HG03342 (cell line): ENCODE results near the gene HOXB1.
"Not testable (repeated sequence)": the region's sequence is repeated elsewhere in the genome, so short reads cannot be mapped to it uniquely, and the experiment has no call there.

Experiments
- ATAC-seq: cut with Tn5 transposase; IDR thresholded peaks from one replicate; pipeline ENCODE4 v1.9.1; 2021; ENCODE audit warnings: mild to moderate bottlenecking, moderate library complexity; ENCODE audit not compliant: unreplicated experiment

HOXB1 gene

DNA sequence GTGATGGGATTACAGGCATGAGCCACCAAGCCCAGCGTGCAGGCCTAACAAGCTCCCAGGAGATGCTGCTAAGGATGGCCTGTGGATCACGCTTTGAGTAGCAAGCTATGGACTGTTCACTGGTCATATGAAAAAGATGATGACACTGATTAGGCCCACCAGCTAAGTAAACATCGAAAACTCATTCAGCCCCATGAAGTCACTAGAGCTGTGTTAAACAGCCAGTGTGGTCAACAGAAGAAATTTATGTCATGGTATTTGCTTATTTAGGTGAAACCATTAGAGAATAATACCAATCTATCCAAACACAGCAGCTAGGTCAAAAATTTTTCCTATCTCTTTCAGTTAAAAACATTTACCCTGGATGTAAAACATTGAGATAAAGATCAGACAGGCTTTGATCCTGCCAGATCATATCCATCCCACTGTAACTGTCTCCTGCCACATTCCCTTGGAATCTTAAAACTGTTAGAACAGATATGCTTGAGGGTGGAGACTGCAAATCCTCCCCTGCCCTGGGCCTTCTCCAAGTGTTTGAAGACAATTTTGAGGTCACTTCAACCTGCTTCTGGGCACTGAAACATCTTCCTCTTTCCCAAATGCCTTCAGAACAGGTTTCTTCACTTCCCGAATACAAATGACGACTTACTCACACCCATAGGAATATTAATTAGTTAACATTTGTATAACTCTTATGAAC, 30.9 kb downstream of the HOXB1 start:
- no peak for ATAC-seq

DNA sequence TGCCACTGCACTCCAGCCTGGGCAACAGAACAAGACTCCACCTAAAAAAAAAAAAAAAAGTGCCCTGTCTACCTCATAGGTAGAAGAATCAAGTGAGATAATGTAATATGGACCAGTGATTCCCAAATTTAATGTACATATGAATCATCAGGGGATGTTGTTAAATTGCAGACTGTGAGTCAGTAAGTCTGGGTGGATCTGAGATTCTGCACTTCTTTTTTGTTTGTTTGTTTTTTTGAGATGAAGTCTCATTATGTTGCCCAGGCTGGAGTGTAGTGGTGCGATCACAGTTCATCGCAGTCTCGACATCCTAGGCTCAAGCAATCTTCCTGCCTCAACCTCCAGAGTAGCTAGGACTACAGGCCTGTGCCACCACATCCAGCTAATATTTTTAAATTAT, 31.6 kb downstream of the HOXB1 start:
- no peak for ATAC-seq

DNA sequence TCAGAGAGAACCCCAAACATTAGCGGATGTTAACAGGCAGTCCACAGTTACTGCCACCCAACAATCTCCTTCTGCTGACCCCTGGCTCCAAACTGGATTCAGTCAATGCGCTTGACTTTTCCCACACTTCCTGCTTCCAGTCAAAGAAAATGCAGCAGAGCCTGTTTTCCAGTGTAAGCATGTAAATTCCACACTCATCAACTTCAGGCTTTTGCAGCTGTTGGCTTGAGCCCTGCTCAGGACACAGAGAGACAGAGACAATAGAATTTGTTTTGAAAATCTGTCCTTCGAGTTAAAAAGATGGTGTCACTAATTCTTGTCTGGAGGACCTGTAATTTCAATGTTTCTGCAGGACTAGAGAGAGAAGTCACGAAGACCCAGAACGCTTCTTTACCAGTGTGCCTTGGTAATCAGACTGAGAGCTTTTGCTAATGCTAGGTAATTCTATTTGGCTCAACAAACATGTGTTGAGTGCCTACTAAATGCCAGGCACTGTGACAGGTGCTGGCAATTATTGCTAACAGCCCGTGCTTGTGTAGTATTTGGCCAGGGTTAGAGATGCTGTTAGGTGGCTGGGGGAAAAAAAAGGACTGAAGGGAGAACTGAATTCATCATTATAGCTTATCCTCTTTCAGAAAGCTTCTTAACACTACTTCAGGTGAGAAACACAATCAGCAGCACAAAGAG, 32.5 kb downstream of the HOXB1 start:
- no peak for ATAC-seq

DNA sequence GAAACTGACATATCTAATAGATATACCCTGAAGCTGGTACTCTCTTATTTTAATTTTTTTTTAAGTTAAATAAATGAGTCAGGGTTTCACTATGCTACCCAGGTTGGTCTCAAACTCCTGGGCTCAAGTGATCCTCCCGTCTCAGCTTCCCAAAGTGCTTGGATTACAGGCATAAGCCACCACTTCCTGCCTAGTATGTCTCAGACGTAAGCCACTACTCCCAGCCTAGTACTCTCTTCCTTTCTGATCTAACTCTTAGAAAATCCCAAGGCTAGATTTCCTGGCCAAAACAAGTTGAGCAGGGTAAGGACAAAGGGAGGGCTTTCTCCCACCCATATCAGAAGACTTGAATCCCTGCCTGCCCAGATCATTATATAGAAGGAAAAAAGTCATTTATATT, 33.7 kb downstream of the HOXB1 start:
- ATAC-seq = no peak

DNA sequence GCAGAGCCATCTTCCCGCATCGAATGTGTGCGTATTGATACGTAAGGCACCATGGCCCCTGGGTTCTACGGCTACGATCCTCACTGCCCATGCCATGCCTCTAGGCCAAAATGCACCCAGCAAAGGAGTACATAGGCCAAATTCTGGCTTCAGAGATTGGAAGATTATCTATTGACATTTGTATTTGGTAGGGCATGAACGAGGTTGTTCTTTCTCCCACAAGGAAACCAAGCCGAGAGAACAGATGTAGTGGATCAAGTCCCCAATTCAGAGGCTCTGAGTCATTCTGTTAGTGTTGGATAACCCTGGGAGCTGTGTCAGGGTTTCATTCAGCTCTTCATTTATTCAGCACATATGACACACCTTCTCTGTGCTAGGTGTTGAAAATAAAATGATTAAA, 36.5 kb downstream of the HOXB1 start:
- no peak for ATAC-seq

DNA sequence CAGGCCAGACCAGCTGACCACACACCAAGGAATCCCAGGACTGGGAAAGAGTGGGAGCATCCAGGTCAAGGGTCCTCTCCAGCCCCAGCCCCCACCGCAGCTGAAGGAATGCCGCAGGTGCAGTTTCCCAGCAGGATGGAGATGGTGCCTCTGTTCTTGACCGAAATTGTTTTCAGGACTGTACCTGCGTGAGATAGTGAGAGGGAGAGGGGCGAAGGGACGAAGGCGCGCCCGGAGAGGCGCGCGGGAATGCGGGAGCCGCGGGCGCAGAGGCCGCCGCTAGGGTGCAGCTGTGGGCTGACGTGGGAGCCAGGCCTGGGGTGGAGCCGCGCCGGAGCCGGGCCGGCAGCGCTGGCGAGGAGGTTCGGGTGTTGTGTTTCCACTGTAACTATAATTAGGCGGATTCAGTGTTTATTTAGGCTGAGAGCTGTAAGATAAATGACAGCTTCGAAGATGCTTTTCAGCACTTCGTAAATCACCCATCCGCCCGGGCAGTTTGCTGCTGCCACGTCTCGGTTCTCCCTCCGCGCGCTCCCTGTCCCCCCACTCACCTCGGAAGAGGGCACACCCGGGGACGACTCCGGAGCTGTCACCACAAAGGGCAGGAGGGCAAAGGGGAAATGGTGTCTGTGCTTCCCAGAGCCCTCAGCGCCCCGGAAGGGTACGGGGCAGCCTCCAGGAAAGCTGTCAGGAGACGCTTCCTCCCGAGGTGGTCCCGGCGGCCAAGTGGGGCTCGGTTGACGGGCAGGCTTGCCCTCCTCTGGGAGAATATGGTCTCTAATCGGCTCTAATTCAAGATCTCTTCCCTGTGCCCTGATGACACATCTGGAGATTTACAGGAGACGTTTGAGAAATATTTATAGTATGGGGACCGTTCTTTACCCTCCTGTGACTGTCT, 38.2 kb downstream of the HOXB1 start:
- peak; percentile 74 for ATAC-seq

DNA sequence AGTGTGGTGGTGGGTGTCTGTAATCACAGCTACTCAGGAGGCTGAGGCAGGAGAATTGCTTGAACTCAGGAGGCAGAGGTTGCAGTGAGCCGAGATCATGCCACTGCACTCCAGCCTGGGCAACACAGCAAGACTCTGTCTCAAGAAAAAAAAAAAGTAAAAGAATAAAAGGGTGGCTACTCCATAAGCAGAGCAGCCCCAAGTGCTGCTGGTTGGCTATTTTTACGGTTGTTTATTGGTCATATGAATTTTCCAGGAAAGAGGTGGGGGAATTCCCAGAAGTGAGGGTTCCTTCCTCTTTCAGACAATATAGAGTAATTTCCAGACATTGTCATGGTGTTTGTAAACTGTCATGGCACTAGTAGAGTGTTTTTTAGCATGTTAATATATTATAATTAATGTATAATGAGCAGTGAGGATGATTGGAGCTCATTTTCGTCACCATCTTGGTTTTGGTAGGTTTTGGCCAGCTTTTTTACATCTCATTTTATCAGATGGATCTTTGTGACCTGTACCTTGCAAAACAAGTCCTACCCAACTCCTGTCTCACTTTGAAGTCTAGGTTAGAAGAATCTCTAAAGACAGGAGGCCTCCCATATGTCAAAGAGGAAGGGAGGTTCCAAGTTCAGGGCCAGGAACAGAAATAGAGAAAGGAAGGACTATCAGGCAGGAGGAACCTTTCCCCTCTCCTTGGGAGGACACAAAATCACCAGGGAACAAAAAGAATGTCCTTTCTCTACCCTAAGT, 39.1 kb downstream of the HOXB1 start:
- ATAC-seq = no peak

DNA sequence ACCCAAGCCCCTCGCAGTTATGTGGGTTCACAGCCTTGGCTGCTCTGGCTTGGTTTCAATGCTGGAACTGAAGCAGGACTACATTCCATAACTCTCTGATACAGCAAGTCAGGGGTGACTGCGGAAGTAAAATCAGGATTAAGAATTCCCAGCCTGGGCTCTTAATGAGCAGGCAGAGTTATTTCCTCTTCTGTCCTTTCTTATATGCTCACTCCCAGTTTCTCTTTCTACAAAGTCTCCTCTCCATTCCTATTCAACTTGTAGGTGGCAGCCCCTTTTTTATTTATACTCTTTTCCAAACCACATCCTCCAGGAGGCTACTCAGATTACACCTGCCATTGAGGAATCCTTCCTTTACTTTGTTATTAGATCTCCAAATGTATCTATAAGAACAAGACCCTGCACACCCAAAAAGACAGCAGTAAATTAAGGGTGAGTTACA, 40.3 kb downstream of the HOXB1 start:
- ATAC-seq = no peak

DNA sequence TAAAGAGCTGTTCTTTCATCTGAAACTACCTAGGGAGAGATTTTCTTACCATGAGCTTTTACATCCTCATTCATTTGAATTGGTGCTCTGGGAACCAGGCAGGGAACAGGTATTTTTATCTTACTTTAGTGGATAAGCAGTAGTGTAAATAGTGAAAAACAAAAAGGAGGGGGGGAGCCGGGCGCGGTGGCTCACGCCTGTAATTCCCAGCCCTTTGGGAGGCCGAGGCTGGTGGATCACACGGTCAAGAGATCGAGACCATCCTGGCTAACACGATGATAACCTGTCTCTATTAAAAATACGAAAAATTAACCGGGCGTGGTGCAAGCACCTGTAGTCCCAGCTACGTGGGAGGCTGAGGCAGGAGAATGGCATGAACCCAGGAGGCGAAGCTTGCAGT, 41.0 kb downstream of the HOXB1 start:
- no peak for ATAC-seq

DNA sequence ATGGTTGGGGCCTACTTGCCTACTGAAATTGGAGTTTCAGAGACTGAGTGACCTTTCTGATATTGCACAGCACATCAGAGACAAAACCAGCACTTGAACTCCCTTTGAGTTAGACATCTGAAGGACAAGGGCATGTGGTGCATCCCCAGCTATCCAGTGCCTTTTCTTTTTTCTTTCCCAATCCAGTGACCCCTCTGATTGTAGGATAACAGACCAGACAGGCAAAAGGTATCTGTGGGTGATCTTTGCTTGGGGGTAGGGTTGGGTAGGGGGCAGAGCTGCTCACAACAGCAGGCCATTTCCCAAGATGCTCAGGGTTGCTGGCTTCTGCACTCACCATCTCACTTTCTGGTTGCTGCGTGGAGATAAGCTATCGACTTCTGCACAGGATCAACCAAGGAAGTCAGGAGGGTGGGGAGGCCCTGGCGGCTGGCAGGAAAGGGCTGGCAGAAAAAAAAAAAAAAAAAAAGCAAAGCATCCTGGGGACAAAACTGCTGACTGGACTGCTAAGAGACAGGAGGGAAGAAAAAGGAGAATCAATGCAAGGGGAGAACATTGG, 42.2 kb downstream of the HOXB1 start:
- no peak for ATAC-seq

DNA sequence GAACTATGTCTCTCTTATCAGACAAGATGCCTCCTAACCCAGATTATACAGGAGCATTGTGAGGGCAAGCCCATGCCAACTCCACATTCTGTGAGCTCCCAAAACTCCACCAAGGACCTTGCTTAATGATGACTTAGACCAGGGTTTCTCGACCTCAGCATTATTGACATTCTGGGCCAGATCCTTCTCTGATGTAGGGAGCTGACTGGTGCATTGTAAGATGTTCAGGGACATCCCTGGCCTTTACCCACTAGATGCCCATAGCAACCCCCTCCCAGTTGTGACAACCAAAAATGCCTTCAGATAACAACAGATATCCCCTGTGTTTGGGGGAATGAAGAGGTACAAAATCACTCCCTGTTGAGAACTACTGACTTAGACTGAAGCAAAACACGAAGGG, 43.6 kb downstream of the HOXB1 start:
- ATAC-seq = no peak

DNA sequence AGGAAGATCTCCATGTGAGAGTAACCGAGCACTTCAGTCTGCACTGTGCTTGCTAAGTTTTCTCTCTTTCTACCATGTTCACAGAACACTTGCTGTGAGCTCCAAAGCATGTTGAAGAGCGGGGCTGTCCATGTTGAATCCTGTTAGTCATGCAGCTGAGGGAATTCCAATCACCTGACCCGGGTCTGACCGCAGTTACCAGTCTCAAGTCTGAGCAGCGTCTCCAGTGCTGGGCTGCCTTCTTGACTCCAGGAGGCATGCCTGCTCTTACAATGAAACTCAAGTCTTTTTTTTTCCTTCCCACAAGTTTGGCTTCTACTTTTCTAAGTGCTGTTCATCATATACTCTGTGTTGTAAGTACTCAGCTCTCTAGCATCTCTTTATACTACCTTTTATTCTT, 44.3 kb downstream of the HOXB1 start:
- no peak for ATAC-seq

DNA sequence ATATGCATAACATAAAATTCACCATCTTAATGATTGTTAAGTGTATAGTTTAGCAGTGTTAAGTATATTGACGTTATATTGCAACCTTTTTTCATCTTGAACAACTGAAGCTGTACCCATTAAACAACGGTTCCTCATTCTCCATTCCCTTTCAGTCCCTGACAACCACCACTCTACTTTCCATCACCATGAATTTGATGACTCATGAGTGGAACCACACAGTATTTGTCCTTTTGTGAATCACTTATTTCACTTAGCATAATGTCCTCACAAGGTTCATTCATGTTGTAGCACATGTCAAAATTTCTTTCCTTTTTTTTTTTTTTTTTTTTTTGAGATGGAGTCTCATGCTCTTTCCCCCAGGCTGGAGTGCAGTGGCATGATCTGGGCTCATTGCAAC, 46.0 kb downstream of the HOXB1 start:
- ATAC-seq = no peak

DNA sequence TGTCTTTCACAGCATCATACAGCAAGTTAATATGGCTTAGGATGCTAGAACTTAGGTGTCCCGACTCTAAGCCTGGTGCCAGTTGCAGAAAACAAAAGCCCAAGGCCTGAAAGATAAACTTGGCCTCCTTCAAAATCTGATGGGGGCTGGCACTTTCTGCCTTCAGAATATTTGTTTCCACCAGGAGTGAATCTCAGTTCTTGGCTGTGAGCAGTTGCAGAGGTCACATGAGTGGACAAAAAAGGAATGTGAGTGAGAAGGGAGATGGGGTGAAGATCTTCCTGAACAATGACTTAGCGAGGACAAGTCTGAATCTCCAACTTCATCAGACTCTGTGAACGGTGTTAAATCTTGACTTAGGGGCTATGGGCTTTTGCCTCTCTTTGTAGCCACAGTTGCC, 46.6 kb downstream of the HOXB1 start:
- no peak for ATAC-seq

DNA sequence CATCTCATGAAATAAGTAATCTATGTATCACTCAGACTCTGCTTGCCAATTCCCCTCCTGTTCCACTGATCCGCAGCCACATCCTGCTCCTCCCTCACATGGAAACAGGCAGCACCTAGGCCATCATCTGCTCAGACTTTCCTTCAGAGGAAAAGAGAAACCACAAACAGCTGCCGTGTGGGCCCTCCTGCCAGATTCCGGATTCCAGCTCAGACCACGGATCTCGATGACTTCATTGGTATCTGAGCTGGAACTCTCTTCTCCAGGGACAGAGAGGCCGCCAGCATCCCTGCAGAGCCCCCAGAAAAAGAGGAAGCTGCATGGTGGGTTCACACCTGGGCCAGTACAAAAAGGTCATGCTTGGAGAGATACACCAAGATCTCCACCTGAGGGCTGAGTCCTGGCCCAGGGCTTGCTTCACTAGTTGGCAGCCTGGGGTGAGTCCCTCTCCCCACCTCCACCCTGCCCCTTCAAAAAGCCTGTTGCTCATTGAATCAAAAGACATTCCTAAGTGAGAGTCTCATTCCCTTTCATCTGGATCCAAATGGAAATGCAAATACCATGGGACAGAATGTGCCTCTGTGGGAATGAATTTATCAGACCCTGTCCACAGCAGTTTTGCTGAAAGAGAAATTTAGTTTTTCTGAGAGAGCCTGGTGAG, 47.2 kb downstream of the HOXB1 start:
- no peak for ATAC-seq

DNA sequence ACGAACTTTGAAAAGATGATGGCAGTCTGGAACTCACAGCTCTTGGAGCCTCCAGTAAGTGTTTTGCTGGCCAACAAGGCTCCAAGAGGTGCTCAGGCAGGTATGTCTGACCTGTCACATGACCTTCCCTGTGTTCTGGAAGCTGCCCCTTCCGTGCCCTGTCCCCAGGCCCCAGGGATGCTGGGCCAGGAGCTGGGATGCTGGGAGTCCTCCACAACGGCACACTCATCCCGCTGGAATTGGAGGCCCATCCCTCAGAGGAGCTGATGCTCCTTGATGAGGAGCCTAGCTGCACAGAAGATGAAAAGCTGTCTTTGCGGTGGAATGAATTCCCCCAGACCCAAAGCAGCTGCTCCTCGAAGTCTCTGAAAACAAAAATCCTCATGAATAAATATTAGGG, 47.8 kb downstream of the HOXB1 start:
- ATAC-seq = no peak

DNA sequence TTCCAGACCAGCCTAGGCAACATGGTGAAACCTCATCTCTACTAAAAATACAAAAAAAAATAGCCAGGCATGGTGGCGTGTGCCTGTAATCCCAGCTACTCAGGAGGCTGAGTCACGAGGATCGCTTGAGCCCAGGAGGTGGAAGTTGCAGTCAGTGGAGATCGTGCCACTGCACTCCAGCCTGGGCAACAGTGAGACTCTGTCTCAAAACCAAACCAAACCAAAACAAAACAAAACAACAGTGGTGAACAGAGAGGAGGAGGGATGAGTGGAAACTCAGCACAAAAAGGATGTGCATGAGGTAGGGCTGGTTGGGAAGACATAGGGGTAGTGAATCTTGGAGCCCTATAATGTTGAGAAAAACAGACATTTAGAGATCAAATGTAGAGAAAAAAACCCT, 48.5 kb downstream of the HOXB1 start:
- not testable (repeated sequence) for ATAC-seq

DNA sequence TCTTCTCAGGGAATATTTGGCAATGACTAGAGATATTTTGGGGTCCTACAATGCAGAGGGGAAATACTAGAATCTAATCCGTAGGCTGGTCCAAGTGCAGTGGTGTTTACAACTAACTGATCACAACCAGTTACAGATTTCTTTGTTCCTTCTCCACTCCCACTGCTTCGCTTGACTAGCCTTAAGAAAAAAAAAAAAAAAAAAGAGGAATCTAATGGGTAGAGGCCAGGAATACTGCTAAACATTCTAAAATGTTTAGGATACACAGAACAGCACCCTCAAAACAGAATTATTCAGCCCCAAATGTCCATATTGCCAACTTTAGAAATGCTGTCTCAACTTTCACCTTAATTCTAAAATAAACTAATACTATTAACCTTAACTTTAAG, 51.8 kb downstream of the HOXB1 start:
- ATAC-seq = no peak
